K562 (cell line): Measurements from ENCODE around the gene TOR1AIP2. TPM values are rescaled to one million over a fixed set of nuclear protein-coding genes. Genes with fewer than 3 reads are reported as not detected.

Source experiments
- ASH1L ChIP-seq: fragments of 450-650 bp; IDR thresholded peaks from 2 replicates; pipeline ENCODE4 v1.6.1; 2018; ENCODE audit warnings: borderline replicate concordance, mild to moderate bottlenecking, low read depth; ENCODE audit not compliant: partially characterized antibody
- ATF7 ChIP-seq: fragments of 450-650 bp; IDR thresholded peaks from 2 replicates; pipeline ENCODE4 v1.7.1; 2014; ENCODE audit warnings: mild to moderate bottlenecking, moderate library complexity
- FOSL1 ChIP-seq: fragments of 200-800 bp; sonication (Bioruptor generic); conservative IDR thresholded peaks from 2 replicates; pipeline ENCODE4 v1.6.1; 2016; ENCODE audit warnings: missing genetic modification characterization, missing compliant biosample characterization
- HMG20A ChIP-seq: fragments of 450-650 bp; formaldehyde crosslinking; conservative IDR thresholded peaks from 2 replicates; pipeline ENCODE4 v1.4.0; 2020; ENCODE audit warnings: mild to moderate bottlenecking, mixed read lengths
- KLF1 ChIP-seq: fragments of 450-650 bp; IDR thresholded peaks from 2 replicates; pipeline ENCODE4 v1.6.1; 2016; ENCODE audit warnings: missing genetic modification characterization, missing compliant biosample characterization
- MAZ ChIP-seq, 2 experiments: fragments of 450-650 bp in 1 of 2; sonication (generic) in 1 of 2; formaldehyde crosslinking; IDR thresholded peaks in 1 of 2; conservative IDR thresholded peaks in 1 of 2; 2 replicates each; pipeline versions ENCODE4 v1.4.0 to v1.5.0; 2020; ENCODE audit warnings: mild to moderate bottlenecking in 1 of 2, missing genetic modification reagents in 1 of 2
- NFRKB ChIP-seq: fragments of 450-650 bp; IDR thresholded peaks from 2 replicates; pipeline ENCODE4 v1.6.1; 2016; ENCODE audit warnings: low read depth
- RBM15 ChIP-seq: fragments of 200-400 bp; formaldehyde crosslinking; IDR thresholded peaks from 2 replicates; pipeline ENCODE4 v1.6.1; 2018; ENCODE audit warnings: mild to moderate bottlenecking, low read length, moderate library complexity; ENCODE audit not compliant: insufficient read depth
- SMARCA5 ChIP-seq: fragments of 450-650 bp; IDR thresholded peaks from 2 replicates; pipeline ENCODE4 v1.6.1; 2016
- SMC3 ChIP-seq: conservative IDR thresholded peaks from 2 replicates; pipeline ENCODE4 v1.6.1; 2011; ENCODE audit warnings: low read depth, low read length, improper control_type of control experiment; ENCODE audit not compliant: insufficient read depth
- TAF1 ChIP-seq: IDR thresholded peaks from 2 replicates; pipeline ENCODE4 v1.6.1; 2011; ENCODE audit warnings: mild to moderate bottlenecking, low read length, moderate library complexity; ENCODE audit not compliant: insufficient read depth, control insufficient read depth, severe bottlenecking; ENCODE audit errors: extremely low read depth
- TAF9B ChIP-seq: fragments of 450-650 bp; IDR thresholded peaks from 2 replicates; pipeline ENCODE4 v1.6.1; 2018; ENCODE audit warnings: mild to moderate bottlenecking; ENCODE audit not compliant: partially characterized antibody
- polyA plus RNA-seq, 8 experiments: library from polyadenylated mRNA; depleted of rRNA in 4 of 8; stranded (reverse) in 5 of 8; unstranded in 3 of 8; fragments of >200 nt; fragmentation: Nextera tagmentation in 2 of 8; fragmentation: Illumina TruSeq in 1 of 8; extraction: Ambion mirVana in 2 of 8; extraction: Trizol in 1 of 8; gene quantifications; 2 replicates each; pipeline versions ENCODE4 v1.2.1 to v1.2.3, GENCODE V29; 2011 to 2014; ENCODE audit warnings: inconsistent platforms in 1 of 8, missing spikeins in 1 of 8
- total RNA-seq, 7 experiments: library from RNA; depleted of rRNA in 6 of 7; stranded (reverse); fragments of >200 nt in 6 of 7; fragmentation: Illumina TruSeq in 2 of 7; extraction: Trizol in 2 of 7; gene quantifications; 2 replicates each; pipeline versions ENCODE4 v1.2.1 to v1.2.3, GENCODE V29; 2011 to 2021; ENCODE audit warnings: low replicate concordance in 1 of 7
- TF ChIP-seq, protein P1 (sequence below), 2 experiments: fragments of 450-650 bp in 1 of 2; IDR thresholded peaks; 2 replicates each; pipeline ENCODE4 v1.6.1; 2011 to 2017; ENCODE audit warnings: low read depth in 2 of 2, antibody characterized with exemption in 1 of 2, borderline replicate concordance in 1 of 2, low read length in 1 of 2, mild to moderate bottlenecking in 1 of 2, mixed read lengths in 1 of 2; ENCODE audit not compliant: control insufficient read depth in 1 of 2
- TF ChIP-seq, protein P2 (sequence below): fragments of 450-650 bp; formaldehyde crosslinking; IDR thresholded peaks from 2 replicates; pipeline ENCODE4 v1.4.0; 2020; ENCODE audit warnings: mild to moderate bottlenecking, moderate library complexity
- TF ChIP-seq, protein P3 (sequence below): IDR thresholded peaks from 2 replicates; pipeline ENCODE4 v1.6.1; 2011; ENCODE audit warnings: borderline replicate concordance, low read depth, mild to moderate bottlenecking, moderate library complexity, low read length; ENCODE audit not compliant: insufficient read depth, poor library complexity, severe bottlenecking
- TF ChIP-seq, protein P4 (sequence below): fragments of 450-650 bp; IDR thresholded peaks from 2 replicates; pipeline ENCODE4 v1.6.1; 2016; ENCODE audit warnings: low read depth, mild to moderate bottlenecking, moderate library complexity
- TF ChIP-seq, protein P5 (sequence below): fragments of 200-800 bp; sonication (Bioruptor generic); IDR thresholded peaks from 2 replicates; pipeline ENCODE4 v1.6.1; 2017; ENCODE audit warnings: missing genetic modification characterization, missing compliant biosample characterization

The TOR1AIP2 gene
- total and polyA plus RNA-seq, 9 of the 15 experiments (the other 6 are each of a cell fraction or from before 2014, with no cell fraction given): 16.7 to 122 (median 41.4) TPM

DNA sequence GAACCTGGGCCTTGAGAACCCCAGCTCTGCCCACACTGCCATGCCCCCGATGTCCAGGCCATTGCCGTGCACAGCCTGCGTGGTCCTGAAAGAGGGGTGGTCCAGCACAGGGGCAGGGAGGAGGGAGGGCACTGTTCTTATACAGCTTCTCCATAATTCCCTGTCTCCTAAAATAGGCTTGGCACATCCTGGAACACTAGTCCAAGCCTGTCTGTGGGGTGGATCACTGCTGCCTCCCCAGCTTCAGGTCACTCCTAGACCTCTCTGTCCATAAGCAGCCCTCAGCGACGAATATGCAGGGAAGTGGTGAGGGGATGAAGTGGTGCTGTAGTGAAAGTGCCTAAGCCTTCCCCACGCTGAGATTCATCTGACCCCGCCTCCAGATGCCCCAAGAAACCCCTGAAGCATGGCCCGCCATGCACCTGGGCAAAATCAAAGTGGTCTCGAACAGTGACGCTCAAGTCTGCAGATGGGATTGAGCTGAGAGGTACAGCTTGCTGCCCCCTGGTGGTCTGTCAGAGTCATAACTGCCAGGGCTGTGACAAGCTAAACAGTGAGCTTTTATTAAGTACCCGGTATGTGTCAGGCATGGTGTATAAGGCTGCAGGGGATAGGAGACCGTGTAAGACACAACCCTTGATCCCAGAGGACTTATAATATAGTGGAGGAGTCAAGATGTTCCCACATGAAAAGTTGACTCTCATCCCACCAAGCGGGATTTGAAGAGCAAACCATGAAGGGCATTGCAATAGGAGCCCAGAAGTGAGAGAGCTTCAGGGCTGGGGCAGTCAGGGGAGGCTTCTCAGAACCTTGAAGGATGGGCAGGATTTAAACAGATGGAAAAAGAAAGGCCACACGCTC lies 67.9 kb downstream of the TOR1AIP2 start (continued):
- TF ChIP-seq, protein P1, sequence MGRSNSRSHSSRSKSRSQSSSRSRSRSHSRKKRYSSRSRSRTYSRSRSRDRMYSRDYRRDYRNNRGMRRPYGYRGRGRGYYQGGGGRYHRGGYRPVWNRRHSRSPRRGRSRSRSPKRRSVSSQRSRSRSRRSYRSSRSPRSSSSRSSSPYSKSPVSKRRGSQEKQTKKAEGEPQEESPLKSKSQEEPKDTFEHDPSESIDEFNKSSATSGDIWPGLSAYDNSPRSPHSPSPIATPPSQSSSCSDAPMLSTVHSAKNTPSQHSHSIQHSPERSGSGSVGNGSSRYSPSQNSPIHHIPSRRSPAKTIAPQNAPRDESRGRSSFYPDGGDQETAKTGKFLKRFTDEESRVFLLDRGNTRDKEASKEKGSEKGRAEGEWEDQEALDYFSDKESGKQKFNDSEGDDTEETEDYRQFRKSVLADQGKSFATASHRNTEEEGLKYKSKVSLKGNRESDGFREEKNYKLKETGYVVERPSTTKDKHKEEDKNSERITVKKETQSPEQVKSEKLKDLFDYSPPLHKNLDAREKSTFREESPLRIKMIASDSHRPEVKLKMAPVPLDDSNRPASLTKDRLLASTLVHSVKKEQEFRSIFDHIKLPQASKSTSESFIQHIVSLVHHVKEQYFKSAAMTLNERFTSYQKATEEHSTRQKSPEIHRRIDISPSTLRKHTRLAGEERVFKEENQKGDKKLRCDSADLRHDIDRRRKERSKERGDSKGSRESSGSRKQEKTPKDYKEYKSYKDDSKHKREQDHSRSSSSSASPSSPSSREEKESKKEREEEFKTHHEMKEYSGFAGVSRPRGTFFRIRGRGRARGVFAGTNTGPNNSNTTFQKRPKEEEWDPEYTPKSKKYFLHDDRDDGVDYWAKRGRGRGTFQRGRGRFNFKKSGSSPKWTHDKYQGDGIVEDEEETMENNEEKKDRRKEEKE (IDR thresholded peaks at IDR 0.05; ENCODE audit: borderline replicate concordance in 1 of 2, control insufficient read depth in 1 of 2, low read depth in 2 of 2, low read length in 1 of 2): no peak
- TF ChIP-seq, protein P2, sequence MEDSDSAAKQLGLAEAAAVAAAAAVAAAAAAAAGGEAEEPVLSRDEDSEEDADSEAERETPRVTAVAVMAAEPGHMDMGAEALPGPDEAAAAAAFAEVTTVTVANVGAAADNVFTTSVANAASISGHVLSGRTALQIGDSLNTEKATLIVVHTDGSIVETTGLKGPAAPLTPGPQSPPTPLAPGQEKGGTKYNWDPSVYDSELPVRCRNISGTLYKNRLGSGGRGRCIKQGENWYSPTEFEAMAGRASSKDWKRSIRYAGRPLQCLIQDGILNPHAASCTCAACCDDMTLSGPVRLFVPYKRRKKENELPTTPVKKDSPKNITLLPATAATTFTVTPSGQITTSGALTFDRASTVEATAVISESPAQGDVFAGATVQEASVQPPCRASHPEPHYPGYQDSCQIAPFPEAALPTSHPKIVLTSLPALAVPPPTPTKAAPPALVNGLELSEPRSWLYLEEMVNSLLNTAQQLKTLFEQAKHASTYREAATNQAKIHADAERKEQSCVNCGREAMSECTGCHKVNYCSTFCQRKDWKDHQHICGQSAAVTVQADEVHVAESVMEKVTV: peak; percentile 47; the same call in 1 of the 2 replicates
- TF ChIP-seq, protein P3, sequence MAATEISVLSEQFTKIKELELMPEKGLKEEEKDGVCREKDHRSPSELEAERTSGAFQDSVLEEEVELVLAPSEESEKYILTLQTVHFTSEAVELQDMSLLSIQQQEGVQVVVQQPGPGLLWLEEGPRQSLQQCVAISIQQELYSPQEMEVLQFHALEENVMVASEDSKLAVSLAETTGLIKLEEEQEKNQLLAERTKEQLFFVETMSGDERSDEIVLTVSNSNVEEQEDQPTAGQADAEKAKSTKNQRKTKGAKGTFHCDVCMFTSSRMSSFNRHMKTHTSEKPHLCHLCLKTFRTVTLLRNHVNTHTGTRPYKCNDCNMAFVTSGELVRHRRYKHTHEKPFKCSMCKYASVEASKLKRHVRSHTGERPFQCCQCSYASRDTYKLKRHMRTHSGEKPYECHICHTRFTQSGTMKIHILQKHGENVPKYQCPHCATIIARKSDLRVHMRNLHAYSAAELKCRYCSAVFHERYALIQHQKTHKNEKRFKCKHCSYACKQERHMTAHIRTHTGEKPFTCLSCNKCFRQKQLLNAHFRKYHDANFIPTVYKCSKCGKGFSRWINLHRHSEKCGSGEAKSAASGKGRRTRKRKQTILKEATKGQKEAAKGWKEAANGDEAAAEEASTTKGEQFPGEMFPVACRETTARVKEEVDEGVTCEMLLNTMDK: peak; percentile 31
- no peak for TF ChIP-seq SMARCA5
- TF ChIP-seq, protein P4, sequence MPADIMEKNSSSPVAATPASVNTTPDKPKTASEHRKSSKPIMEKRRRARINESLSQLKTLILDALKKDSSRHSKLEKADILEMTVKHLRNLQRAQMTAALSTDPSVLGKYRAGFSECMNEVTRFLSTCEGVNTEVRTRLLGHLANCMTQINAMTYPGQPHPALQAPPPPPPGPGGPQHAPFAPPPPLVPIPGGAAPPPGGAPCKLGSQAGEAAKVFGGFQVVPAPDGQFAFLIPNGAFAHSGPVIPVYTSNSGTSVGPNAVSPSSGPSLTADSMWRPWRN: no peak
- TF ChIP-seq, protein P5, sequence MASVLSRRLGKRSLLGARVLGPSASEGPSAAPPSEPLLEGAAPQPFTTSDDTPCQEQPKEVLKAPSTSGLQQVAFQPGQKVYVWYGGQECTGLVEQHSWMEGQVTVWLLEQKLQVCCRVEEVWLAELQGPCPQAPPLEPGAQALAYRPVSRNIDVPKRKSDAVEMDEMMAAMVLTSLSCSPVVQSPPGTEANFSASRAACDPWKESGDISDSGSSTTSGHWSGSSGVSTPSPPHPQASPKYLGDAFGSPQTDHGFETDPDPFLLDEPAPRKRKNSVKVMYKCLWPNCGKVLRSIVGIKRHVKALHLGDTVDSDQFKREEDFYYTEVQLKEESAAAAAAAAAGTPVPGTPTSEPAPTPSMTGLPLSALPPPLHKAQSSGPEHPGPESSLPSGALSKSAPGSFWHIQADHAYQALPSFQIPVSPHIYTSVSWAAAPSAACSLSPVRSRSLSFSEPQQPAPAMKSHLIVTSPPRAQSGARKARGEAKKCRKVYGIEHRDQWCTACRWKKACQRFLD: no peak
- TF ChIP-seq RBM15: no peak
- no peak for TF ChIP-seq ATF7
- TF ChIP-seq TAF1: no peak
- no peak for TF ChIP-seq FOSL1 (tag)
- no peak for TF ChIP-seq TAF9B
- no peak for TF ChIP-seq KLF1 (tag)
- TF ChIP-seq SMC3: peak; percentile 92
- no peak for TF ChIP-seq NFRKB
- TF ChIP-seq HMG20A (CRISPR knock-in tag): no peak
- TF ChIP-seq MAZ (CRISPR knock-in tag; conservative IDR thresholded peaks at IDR 0.05 in 1 of 2, IDR thresholded peaks at IDR 0.05 in 1 of 2): no peak
- no peak for TF ChIP-seq ASH1L
